Psoas muscle (tissue), 8 donors: Measurements from ENCODE around the gene NLGN1. TPM values are rescaled to one million over a fixed set of nuclear protein-coding genes. Genes with fewer than 3 reads are reported as not detected.

Source experiments
- ATAC-seq, 4 donors: fragments of 200-7000 bp; cut with Tn5 transposase; one replicate each; pipeline ENCODE4 v1.9.1; 2020; ENCODE audit warnings: moderate library complexity in 3 of 4, mild to moderate bottlenecking in 2 of 4
- DNase-seq, 2 donors: peaks; one replicate each; pipeline ENCODE4 v3.0.0-alpha.2; 2020
- H3K27ac ChIP-seq: fragments of 200-600 bp; one replicate; pipeline ENCODE4 v1.8.0; 2022
- H3K27me3 ChIP-seq, 3 donors: fragments of 200-600 bp in 1 of 3; one replicate each; pipeline versions ENCODE4 v1.6.1 to v1.8.0; 2013 to 2022; ENCODE audit warnings: low read length in 2 of 3, mild to moderate bottlenecking in 2 of 3, moderate library complexity in 1 of 3; ENCODE audit not compliant: insufficient read depth in 3 of 3
- H3K36me3 ChIP-seq, 2 donors: fragments of 200-600 bp in 1 of 2; one replicate each; pipeline versions ENCODE4 v1.6.1 to v1.8.0; 2013 to 2022; ENCODE audit warnings: low read depth in 1 of 2, mild to moderate bottlenecking in 1 of 2, moderate library complexity in 1 of 2; ENCODE audit not compliant: insufficient read depth in 1 of 2
- H3K4me1 ChIP-seq: fragments of 200-600 bp; one replicate; pipeline ENCODE4 v1.8.0; 2022
- H3K4me3 ChIP-seq: fragments of 200-600 bp; one replicate; pipeline ENCODE4 v1.8.0; 2022; ENCODE audit warnings: mild to moderate bottlenecking
- H3K9me3 ChIP-seq: fragments of 200-600 bp; one replicate; pipeline ENCODE4 v1.8.0; 2022
- WGBS, 3 donors: extraction: QIAGEN DNeasy Blood & Tissue Kit; methylation state at CpG; one replicate each; pipeline versions ENCODE4 v1.1.6 to v1.1.7; 2013; 5-methylcytosine and 5-hydroxymethylcytosine counted together
- intact Hi-C, 2 donors: fragments of 100-400 bp; cut with DNase I; formaldehyde crosslinking; loops; one replicate each; pipeline versions ENCODE4 v1.11.0 to v1.14.2; 2022
- polyA plus RNA-seq, 3 donors: library from polyadenylated mRNA; stranded (reverse); fragments of 200-250 nt; gene quantifications; one replicate each; pipeline ENCODE4 v1.2.3, GENCODE V29; 2013
- total RNA-seq, 4 donors: library from RNA; stranded (reverse); fragmentation: NEBNext Ultra II Directional in 2 of 4; extraction: Animal tissue kit (Norgen Biotek cat#: 25700) in 2 of 4; gene quantifications; one replicate each; pipeline versions ENCODE4 v1.2.1 to v1.2.4, GENCODE V29; 2021 to 2023
- TF ChIP-seq, protein P1 (sequence below): fragments of 200-600 bp; IDR thresholded peaks from one replicate; pipeline ENCODE4 v1.8.0; 2022; ENCODE audit warnings: antibody characterized with exemption
- donor health status: healthy with polysubstance abuse.
- donor health status: DM: no; HTN: no; CAD: no; lungs with moderate emphysema.
- donor health status: Bipolar disorder and iron deficiency.
- donor health status: healthy.
- donor health status: DM: yes; HTN: yes; CAD: no.
- donor health status: DM: no; HTN: no; CAD: no.
- donor health status: DM: no; HTN: no; CAD: no.
- donor health status: DM: yes; HTN: yes; CAD: no.

NLGN1 gene
- total and polyA plus RNA-seq, 7 donors, result 0.04 to 1.0 (median 0.54) TPM

DNA sequence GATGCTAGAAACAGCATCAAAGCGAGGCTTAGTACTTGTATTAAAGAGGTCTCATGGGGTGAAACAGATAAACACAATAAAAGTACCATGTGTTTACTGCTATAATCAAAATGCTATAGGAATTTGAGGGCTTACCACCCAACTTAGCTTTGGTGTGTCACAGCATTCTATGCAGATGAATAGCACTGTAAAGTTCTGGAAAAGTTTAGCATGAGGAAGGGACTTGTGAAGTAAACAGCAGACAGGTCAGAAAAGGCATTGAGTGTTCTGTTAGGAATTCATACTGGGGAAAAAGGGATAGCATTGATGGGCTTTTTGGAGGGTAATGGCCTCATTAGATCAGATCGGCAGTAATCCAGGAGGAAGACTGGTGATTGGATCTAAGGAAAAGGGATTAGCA is 505.3 kb downstream of the NLGN1 start:
- H3K27ac ChIP-seq, result no peak overlapping the region
- no peaks in the 10 kb centered on the region for H3K27me3 ChIP-seq
- H3K4me1 ChIP-seq, result no peaks in the 10 kb centered on the region
- no peaks in the 10 kb centered on the region for H3K36me3 ChIP-seq
- no peaks in the 10 kb centered on the region for H3K9me3 ChIP-seq
- DNase-seq (no peak), ATAC-seq (no peak)
- TF ChIP-seq, protein P1, sequence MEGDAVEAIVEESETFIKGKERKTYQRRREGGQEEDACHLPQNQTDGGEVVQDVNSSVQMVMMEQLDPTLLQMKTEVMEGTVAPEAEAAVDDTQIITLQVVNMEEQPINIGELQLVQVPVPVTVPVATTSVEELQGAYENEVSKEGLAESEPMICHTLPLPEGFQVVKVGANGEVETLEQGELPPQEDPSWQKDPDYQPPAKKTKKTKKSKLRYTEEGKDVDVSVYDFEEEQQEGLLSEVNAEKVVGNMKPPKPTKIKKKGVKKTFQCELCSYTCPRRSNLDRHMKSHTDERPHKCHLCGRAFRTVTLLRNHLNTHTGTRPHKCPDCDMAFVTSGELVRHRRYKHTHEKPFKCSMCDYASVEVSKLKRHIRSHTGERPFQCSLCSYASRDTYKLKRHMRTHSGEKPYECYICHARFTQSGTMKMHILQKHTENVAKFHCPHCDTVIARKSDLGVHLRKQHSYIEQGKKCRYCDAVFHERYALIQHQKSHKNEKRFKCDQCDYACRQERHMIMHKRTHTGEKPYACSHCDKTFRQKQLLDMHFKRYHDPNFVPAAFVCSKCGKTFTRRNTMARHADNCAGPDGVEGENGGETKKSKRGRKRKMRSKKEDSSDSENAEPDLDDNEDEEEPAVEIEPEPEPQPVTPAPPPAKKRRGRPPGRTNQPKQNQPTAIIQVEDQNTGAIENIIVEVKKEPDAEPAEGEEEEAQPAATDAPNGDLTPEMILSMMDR, result no peak
- H3K4me3 ChIP-seq, result no peak overlapping the region
- 82 to 83% (median 83%) methylated on average over 2 of the region's 2 CpGs for WGBS, 3 donors
- intact Hi-C loops, result no loop called here

DNA sequence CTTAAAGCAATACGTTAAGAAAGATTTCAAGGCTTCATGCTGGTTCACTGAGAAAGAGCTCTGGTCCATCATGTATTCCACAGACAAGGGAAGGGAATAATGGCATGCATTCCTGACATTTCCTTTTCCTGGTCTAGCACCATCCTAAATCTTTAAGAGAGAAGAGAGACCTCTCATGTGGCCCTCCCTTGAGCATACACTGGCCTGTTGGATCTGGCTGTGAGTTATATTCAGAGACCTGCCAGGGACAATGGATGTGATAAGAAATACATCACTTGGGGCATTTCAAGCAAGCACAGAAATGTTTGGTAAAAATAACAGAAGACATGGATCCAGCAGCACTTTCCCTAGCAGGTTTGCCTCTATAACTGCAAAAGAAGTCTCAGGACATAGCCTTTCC is 507.8 kb downstream of the NLGN1 start:
- no peak for DNase-seq

DNA sequence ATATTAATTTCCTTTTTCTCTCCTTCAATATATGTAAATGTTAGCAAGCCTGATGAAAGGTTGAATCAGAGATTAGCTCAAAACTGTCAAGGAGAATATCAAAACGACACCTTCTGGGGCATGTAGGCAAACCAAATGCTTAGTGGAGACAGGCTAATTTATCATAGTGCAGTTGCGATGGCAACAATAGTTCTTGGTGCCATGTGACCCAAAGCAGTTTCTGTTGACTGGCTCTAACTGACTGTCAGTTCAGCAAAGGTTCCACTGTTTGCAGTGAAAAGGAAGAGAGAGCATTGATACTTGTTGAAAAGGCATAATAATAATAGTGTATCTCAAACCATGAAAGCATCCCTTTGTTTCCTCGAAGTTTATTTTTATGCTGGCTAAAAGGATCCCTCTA is 513.9 kb downstream of the NLGN1 start:
- no peaks in the 10 kb centered on the region for H3K4me1 ChIP-seq
- H3K9me3 ChIP-seq, result no peaks in the 10 kb centered on the region
- H3K27ac ChIP-seq, result no peak overlapping the region
- WGBS, 3 donors, result 43 to 46% (median 46%) methylated on average over 3 of the region's 3 CpGs
- no peak overlapping the region for H3K4me3 ChIP-seq
- H3K36me3 ChIP-seq, result no peaks in the 10 kb centered on the region
- TF ChIP-seq, protein P1, result no peak
- intact Hi-C loops, result no loop called here
- ATAC-seq, result no peak
- no peaks in the 10 kb centered on the region for H3K27me3 ChIP-seq
- no peak for DNase-seq

More for the DNA sequence above, 507.8 kb downstream of the NLGN1 start:
- TF ChIP-seq, protein P1, result no peak
- intact Hi-C loops, result no loop called here
- H3K27ac ChIP-seq, result no peak overlapping the region
- 83 to 87% (median 86%) methylated on average over 1 of the region's 1 CpG for WGBS, 3 donors
- no peak overlapping the region for H3K4me3 ChIP-seq
- no peaks in the 10 kb centered on the region for H3K4me1 ChIP-seq
- no peaks in the 10 kb centered on the region for H3K9me3 ChIP-seq
- no peaks in the 10 kb centered on the region for H3K27me3 ChIP-seq
- no peak for ATAC-seq
- H3K36me3 ChIP-seq, result no peaks in the 10 kb centered on the region

DNA sequence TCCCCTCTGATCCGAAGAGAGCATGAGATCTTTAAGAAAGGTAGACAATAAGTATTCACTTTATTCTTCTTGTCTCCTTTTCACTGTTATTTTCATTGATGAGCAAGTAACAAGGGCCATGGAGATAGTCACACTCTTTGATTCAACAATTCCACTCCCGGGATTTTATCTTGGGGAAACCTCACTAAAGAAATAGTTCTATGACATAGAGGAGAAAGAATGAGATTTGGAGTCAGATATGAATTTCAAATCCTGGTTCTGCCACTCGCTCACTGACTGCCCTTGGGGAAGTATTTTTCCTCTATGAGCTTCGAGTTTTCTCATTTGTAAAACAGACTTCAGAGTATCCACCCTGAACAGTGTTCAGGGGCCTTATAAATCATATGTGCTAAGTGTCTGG is 514.6 kb downstream of the NLGN1 start:
- Histone ChIP-seq H3K36me3 (no peaks in the 10 kb centered on the region), H3K9me3 (no peaks in the 10 kb centered on the region), H3K27me3 (no peaks in the 10 kb centered on the region), H3K4me1 (no peaks in the 10 kb centered on the region), H3K27ac (no peak overlapping the region), H3K4me3 (no peak overlapping the region)
- WGBS, 3 donors, result 67 to 69% (median 68%) methylated on average over 4 of the region's 4 CpGs
- intact Hi-C loops, result no loop called here
- ATAC-seq (no peak), DNase-seq (no peak)
- TF ChIP-seq, protein P1, result no peak

DNA sequence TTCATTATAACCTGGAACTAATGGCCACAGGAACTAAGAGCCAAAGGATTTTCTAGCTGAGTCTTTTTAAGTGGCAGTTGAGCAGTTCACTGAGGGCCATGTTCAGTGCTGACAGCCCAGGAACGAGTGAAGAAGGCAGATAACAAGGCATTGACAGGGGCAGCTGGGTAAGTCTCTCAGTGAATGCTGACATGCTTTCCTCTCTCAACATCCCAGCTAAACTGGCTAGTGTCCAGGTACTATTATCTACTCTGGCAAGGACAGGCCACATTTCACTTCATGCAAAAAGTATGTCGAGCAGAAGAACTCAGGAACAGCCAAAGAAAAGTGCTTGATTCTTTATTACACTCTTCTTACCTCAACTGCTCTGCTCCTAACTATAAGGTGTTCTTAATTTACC is 515.9 kb downstream of the NLGN1 start:
- no peak for ATAC-seq
- intact Hi-C loops, result no loop called here
- DNase-seq, result no peak
- Histone ChIP-seq H3K27ac (no peak overlapping the region), H3K27me3 (no peaks in the 10 kb centered on the region), H3K4me1 (no peaks in the 10 kb centered on the region), H3K4me3 (no peak overlapping the region), H3K9me3 (no peaks in the 10 kb centered on the region), H3K36me3 (no peaks in the 10 kb centered on the region)
- TF ChIP-seq, protein P1, result no peak
- WGBS, 3 donors, result 7 to 9% (median 8%) methylated on average over 2 of the region's 2 CpGs
